NCI-H2196 (cell line): ENCODE measurements around the gene PPTC7.
"Not testable (repeated sequence)": the region's sequence is repeated elsewhere in the genome, so short reads cannot be mapped to it uniquely, and the experiment has no call there.

ENCODE experiments used
- DNase-seq: peaks from one replicate; lab custom pipeline; 2025; ENCODE audit not compliant: unreplicated experiment; lab: John Stamatoyannopoulos, UW

PPTC7 gene

DNA sequence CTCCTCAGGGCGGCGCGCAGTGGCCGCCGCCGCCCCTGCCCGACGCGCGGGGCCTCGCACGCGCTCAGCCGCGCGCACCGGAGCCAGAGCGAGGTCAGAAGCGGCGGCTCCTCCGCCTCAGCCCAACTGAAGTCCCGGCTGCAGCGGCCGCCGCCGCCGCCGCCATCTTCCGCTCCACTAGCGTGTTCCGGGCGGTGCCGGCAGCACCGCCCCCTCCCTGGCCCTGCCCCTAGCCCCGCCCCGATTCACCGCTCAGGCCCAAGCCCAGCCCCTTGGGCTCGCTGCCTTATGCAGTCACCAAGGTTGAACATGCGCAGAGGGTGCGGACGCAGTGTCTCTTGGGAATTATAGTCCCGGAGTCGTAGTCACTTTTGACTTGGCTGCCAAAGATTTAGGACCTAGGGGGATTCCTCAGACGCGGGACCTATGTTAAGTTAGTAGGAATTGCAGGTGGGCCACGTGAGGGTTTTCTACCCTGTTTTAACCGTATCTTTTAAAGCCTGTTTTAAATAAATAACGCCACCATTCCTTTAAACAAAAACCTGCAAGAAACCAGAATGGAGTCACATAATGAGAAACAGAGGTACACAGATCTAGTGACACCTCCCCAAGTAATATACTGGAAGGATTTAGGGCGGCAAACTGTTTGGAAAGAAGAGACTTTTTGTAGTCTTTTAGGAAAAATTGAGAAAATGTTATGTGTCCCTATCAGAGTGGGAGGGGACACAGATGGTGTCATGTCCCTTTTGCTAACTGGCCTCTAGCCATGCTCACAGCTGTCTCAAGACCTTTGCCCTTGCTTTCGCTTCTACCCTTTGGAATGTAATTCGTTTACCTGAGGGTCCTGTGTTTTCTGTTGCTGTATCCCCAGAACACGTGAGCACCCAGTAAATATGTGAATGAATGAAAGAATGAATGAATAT lies at the start of gene PPTC7:
TSS of gene PPTC7 (minus strand) at position 182 of the 923 bp plus-strand sequence. CDS start 287 bp downstream, outside the sequence.
- DNase-seq: peak; percentile 96

DNA sequence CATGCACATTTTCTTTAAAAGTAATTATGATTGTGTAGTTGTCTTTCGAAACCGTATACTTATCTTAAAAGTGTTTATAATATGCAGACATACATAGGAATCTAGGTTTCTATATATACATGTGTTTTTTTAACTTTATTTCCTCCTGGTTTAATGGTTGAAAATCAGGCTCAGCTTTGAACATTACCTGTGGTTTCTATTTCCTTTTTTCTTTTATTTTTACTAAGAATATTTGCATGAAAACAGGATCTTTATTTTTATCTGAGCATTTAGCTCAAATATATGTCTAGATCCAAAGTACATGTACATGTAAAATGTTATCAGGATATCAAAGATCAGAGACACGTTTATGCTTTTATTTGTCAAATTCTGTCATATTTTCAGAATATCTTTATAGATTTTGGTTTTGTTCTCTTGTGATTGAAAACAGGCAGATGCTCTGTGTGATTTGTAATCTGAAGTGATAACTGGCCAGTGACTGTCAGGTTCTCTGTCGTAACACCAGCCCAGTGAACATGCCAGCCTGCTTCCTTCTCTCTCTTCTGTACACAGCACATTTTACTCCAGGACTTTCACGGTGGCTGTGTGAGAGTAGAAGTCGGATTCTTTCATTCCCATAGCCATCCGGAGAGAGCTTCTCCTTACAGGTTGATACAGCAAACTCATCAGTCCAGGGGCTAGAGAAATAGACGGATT lies 44.5 kb upstream of the PPTC7 start:
- DNase-seq: no peak

GRCh38 chr12:110622582-110622981 lies 39.5 kb upstream of the PPTC7 start:
- no peak for DNase-seq

DNA sequence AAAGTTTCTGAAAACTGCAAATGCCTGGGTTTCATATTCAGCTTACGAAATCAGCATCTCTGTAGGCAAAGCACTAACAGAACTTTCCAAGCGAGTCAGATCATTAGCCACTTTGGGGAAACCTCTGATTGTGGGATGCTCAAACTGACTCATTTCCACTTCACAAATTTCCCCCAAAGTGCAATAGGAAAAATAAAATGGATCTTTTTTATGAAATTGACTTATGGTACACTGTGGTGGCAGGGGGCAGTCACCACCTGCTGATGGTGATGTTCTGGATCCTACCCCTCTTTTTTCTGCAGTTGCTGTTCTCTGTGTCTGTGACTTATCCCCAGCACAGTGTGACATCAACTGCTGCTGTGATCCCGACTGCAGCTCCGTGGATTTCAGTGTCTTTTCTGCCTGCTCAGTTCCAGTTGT lies 36.4 kb upstream of the PPTC7 start:
- DNase-seq: no peak

- no peak for DNase-seq
These were observed 33.5 kb upstream of the PPTC7 start for GRCh38 chr12:110616471-110617115.

GRCh38 chr12:110615171-110615570 lies 32.1 kb upstream of the PPTC7 start:
- no peak for DNase-seq

GRCh38 chr12:110613771-110614684 lies 30.9 kb upstream of the PPTC7 start, which contains the start of gene TCTN1:
TCTN1 (plus strand) TSS chr12:110614129; CDS start chr12:110614183, 54 bp downstream.
- DNase-seq: peak; percentile 95

DNA sequence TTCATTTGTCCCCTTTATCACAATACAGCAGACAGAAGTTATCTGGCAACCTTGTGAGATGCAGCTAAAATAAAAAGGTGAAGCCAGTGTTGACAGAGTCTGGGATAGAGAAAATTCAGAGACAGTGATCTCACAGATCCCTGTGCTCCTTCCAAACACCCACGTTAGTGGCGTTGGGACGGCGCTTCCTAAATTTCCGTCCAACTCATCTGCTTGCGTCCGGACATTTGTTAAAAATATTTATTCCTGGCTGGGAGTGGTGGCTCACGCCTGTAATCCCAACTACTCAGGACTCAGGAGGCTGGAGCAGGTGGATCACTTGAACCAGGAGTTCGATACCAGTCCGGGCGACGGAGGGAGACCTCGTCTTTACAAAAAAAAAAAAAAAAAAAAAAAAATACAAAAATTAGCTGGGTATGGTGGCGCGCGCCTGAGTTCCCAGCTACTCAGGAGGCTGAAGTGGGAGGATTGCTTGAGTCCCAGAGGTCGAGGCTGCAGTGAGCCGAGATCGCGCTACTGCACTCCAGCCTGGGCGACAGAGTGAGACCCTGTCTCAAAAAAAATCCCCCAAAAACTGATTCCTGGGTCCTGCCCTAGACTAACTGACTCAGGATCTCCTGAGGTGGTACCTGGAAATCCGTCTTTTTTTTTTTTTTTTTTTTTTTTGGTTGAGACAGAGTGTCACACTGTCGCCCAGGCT lies 30.1 kb upstream of the PPTC7 start:
- no peak for DNase-seq

DNA sequence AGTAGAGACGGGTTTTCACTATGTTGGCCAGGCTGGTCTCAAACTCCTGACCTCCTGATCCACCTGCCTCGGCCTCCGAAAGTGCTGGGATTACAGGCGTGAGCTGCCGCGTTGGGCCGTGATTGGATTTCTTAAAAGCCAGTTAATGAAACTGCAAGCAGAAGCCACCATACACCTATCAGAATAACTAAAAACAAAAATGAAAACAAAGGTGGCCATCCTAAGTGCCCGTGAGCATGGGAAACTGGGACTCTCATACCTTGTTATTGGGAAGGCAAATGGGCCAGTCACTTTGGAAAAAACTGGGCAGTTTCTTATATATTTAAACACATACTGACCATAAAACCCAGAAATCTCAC lies 23.1 kb upstream of the PPTC7 start:
- no peak for DNase-seq

- DNase-seq: peak; percentile 69
These were observed 19.1 kb upstream of the PPTC7 start for GRCh38 chr12:110602085-110602814.

GRCh38 chr12:110600254-110600653 lies 17.1 kb upstream of the PPTC7 start:
- DNase-seq: peak; percentile 56

- DNase-seq: no peak
These were observed 16.2 kb upstream of the PPTC7 start for GRCh38 chr12:110599334-110599733.

GRCh38 chr12:110597885-110598284 lies 14.8 kb upstream of the PPTC7 start:
- DNase-seq: no peak

GRCh38 chr12:110592919-110593318 lies 9.8 kb upstream of the PPTC7 start:
- DNase-seq: not testable (repeated sequence)

DNA sequence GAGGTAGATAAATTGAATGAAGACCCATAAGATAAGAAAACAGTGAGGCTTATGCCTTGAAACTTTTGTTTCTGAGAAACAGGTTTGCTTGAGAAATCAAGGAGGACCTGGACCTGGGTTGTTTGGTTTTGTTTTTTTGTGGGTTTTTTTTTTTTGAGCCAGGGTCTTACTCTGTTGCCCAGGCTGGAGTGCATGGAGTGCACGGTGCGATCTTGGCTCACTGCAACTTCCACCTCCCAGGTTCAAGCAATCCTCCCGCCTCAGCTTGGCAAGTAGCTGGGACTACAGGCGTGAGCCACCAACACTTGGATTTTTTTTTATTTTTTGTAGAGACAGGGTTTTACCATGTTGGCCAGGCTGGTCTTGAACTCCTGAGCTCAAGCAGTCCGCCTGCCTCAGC lies 9.0 kb upstream of the PPTC7 start:
- DNase-seq: no peak

DNA sequence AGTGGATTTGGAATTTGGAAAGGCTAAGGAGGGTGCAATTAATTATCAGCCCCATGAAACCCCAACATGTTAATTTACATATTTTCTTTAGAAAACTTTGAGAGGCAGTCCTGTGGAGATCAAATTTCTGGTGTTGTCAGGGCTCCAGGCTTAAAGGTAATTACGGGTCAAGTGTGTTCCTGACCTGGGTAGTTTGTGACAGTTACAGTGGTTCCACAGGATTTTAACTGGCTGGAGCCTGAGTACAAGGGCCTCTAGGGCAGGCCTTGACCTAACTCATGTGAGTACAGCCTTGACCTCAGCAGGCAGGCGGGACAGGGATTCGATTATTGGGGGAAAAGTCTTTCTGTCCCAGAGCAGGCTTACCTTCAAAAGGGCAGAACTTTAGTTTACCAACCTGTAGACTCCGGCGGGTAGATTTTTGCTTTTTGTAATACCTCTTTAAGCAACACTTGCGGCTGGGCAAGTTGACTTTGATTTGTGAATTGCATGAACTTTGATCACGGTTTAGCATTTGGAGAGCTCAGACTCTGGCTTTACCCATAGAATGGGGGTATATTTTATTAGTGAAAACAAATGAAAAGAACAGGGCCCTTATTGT lies 8.4 kb upstream of the PPTC7 start:
- DNase-seq: peak; percentile 46

- peak; percentile 18 for DNase-seq
These were observed 7.7 kb upstream of the PPTC7 start for GRCh38 chr12:110590806-110591326.

DNA sequence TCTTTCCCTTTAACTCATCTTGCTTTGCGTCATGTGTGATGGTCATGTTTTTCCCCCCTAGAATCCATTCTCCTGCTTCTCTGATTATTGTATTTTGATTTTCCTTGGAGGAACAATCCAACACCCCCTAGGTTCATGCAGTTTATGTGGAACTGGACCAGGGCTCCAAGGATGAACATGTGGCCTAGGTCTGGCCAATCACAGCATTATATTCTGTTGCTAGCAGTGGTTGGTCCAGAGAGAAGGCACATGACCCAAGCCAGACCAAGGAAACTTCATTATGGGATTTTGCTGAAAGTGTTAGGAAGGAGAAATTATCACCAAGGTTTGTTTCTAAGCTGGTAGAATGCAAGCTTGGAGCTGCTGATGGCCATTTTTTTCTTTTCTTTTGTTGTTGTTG lies 6.9 kb upstream of the PPTC7 start:
- no peak for DNase-seq

GRCh38 chr12:110587102-110587501 lies 4.0 kb upstream of the PPTC7 start:
- DNase-seq: not testable (repeated sequence)
